ENCODE measurements around the gene FOXF2.

FOXF2 gene

DNA sequence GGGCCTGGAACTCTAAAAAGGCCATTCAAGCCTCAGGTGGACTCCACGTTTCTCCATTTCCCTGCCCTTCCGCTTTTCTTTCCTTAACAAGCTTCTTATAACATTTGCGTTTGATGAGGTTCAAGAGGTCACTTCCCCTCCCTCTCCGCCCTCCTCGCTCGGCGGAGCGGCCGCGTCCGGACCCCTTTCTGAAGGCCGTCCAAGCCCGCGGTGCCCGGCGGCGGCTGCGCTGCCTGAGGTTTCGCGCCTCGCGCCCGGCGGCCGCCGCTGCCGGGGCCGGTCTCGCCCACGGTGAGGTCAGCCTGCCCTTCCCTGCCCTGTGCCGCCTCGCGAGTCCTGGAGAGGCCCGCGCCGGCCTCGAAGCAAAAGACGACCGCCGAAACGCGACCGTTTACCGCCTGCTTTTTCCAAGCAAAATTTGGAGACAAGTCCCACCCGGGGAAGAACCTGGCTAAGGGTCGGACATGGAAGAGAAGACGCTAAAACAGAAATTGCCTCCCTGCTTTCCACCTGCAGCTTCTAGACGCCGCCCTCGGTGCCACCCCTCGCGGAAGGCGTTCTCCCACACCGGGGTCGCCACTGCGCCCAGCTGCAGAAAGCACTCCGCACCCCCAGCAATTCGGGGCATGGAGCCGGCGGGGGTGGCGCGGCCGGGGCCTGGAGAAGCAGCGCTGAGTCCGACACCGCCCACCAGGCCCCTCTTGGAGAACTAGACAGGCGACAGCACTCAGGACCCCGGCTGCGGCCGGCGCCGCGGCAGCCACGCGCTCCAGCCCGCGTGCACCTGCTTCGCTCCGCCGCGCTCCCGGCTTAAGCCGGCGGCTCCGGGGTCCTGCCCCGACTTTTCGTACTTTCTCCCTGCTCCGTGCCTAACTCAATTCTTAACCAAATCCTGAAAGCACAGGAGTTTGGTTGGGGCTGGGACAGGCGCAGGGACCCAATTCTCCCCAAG lies 11.0 kb upstream of the FOXF2 start:
- no peak for DNase-seq (ENCODE audit: low read depth in 3 of 3, low spot score in 1 of 3)

DNA sequence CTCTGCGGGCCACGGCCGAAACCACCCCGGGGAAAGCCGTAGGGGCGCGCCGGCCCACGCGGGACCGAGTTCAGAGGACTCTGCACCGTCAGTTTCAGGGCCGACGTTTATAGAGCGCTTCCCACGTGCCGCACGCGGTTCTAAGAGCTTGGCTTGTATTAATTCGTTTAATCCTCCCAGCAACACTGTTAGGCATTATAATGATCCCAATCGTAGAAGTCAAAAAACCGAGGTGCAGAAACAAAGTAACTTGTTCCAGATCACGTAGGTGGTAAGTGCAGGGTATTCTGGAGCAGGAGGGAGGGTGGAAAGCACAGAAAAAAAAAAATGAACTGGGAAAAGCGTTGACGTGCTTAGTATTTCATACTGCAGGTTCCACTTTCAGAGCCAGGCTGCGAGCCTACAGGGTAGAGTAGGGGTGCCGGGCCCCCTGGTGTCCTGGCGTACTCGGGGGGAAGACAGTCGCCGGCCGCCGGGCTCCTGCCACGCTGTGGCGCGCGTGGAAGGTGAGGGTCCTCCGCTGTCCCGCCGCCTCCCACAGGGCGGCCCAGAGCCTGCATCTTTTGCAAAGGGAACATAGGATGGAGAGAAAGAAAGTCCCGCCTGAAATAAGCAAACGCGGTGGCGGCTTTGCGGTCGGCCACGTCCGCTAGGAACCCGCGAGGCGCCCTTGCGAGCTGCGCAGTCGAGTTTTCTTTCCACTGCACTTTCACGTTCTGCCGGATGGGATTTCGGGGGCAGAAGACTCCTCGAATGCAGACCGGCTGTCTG lies 10.2 kb upstream of the FOXF2 start:
- no peak for DNase-seq (ENCODE audit: low read depth in 3 of 3, low spot score in 1 of 3)

DNA sequence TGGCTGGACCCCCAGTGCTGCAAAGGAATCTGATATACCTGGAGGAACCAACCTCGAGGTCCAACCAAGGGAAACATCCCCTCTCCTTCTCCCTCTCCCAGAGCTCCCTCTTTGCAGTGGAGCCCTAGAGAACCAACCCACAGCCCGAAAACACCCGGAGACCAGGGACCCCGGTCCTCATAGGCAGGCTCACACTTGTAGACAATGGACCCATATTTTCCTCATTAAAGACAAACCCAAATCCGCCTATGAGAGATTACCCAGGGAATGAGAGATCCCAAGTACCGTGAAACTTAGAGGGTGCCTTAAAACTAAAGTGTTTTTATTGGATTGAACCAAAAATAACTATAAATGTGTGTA lies 9.6 kb upstream of the FOXF2 start:
- no peak for DNase-seq (ENCODE audit: low read depth in 3 of 3, low spot score in 1 of 3)

DNA sequence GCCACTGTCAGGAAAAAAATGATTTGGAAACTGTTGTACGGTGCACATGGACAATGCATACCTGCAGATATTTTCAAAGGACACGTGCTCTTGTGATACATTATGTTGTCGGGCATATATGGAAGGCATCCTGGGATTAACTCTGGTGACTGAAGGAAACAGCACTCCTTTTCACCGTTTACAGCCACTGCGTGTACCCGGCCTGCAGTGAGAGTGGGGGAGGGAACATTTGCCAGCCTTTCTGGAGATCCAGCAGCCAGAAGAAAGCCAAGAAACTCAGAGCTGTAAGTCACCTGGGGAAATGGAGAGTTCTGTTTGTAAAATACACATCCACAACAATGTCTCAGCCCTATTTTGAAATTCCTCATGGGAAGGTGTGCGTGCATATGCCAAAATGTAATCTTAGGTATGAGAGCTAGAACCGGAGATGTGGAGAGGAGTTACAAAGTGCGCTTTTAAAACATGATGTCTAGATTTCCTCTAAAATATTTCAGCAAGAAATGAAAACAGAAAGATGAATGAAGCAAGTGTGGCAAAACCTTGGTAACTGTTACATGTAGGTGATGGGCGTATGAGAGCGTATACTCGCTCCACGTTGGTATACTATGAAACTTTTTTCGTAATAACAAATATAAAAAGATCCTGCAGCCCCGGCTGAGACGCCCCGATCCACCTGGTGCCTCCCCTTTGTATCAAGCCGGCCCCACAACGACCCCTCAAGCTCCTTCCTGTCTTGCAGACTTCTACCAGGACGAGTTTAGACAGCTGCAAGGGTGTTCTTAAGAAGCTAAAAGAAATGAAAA lies 8.6 kb upstream of the FOXF2 start:
- no peak for DNase-seq (ENCODE audit: low read depth in 3 of 3, low spot score in 1 of 3)

DNA sequence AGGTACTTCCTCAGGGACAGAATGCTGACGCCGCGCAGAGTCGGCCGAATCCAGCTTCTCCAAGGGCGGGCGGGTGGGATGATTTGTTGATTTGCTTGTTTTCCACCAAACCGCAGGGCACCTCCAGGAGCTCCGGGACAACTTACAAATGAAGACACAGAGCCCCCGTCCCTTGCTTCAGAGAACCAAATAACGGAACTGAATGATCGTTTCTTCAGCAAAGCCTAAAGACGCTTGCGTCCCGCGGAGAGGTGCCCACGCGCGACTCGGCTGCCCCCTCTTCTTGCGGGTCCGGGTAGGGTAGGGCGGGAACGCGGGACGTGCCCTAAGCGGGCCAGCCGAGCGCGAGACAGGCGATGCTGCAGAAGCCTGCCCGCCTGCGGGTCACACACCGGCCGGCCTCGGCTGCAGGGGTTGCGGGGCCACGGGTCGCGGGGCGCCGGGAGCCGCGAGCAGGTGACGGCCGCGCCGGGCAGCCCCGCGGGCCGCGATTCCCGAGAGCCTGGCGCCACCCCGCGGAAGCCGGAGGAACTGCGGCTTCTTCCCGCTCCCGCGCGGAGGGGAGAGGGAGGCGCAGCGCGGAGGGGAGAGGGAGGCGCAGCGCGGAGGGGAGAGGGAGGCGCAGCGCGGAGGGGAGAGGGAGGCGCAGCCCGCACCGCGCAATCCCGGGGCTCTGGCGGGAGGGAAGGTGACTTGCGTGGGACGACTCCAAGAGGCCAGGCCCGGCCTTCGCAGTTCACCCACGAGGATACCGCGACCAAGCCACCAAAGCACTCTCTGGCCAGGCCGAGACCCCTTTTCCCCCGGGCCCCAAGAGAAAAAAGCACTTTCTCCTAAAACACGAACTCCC lies 7.7 kb upstream of the FOXF2 start:
- DNase-seq (ENCODE audit: low read depth in 3 of 3, low spot score in 1 of 3): peak in 1 of 3 donors; percentile 66

DNA sequence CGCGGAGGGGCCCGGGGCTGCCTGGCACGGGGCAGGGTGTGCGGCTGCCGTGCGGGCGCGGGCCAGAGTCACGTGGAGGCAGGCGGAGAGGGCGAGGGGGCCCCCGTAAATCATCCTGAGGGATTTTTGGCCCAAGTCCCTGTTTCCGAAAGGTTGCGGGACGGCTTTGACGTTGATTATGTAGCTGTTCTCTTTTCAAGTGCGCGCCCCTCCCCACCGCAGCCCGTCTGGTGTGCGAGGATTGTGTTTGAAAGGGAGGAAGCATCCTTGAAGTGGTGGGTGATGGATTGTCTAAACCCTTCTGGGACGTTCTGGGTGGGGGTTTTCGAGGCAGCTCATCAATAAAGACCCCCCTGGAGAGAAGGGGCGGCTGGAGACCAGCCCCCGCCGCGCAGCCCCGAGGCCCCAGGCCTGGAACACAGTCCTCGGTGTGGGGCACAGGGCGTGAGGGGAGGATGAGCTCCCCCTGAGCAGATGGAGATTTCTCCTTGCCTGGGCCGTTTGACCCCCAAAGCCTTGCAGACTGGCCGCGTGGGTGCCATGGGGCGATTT lies 7.0 kb upstream of the FOXF2 start:
- DNase-seq (ENCODE audit: low read depth in 3 of 3, low spot score in 1 of 3): no peak

DNA sequence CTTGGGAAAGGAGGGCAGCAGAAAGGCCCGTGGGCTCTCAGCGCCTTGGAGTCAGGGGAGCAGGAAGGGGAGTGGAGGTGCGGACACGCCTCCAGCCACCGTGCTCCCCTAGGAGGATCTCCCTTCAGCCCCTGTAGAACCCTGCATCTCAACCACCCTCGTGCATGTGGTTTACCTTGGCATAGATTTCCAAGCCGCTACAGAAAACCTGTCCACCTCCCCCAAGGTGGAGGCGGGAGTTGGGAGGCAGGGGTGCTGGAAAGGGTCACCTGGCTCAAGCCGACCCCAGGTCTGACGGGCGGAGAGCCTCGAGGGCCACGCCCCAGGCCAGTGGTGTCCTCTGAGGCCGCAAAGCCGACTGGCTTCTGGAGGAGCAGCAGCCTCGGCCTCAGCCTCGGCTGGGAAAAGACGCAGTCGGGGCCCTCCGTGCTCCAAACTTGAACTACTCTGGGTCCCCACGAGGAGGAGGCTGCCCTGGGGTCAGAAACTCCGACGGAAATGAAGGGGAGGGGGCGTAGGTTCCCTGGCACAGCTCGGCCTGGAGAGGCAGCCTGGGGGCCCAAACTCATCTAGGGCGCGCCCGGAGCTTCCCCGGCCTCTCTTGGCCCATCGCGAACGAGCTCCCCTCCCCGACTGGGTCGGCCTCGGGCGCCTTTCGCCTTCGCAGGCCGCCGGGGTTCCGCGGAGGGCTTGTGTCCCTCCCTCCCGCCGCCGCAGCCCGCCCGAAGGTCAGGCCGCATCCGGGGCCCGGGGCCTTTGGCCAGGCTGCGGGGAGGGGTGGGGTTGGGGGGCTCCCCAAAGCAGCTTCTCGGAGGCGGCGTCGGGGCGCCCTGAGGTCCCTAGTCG lies 6.3 kb upstream of the FOXF2 start:
- DNase-seq (ENCODE audit: low read depth in 3 of 3, low spot score in 1 of 3): no peak

DNA sequence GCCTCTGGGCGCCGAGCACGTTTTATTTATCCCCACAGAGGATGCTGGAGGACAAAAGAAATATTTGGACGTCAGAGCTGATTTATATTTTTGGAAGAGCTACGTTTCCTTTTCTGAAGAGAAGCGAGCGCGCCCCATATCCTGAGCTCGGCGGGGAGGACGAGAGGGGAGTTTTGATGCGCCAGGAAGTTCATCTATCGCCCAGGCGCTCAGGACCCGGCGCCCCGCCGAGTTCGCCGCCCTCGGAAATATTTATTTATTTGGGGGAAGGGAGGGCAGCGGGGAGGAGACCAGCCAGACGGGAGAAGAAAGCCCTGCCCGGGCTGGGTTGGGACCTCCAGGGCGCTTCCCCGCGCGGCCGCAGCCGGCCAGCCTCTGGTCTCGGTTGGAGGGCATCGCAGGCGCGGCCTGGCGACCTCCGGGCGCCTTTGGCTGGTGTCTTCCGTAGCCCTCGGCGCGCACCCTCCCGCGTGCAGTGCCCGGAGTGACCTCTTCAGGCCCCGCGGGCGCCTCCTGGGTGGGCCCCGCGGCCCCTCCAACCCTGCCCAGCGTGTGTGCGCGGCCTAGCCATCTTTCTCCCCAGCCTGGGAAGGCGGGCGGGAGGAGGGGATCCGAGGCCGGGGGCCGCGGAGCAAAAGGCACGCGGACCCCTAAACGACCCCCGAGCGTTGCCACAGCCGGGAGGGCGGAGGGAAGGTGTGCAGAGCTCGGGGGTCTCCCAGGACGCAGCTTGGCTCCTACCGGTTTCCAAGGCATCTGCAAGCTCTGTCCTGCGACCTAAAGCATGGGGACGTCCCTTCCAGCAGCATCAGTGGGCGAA lies 5.4 kb upstream of the FOXF2 start:
- DNase-seq (ENCODE audit: low read depth in 3 of 3, low spot score in 1 of 3): no peak

DNA sequence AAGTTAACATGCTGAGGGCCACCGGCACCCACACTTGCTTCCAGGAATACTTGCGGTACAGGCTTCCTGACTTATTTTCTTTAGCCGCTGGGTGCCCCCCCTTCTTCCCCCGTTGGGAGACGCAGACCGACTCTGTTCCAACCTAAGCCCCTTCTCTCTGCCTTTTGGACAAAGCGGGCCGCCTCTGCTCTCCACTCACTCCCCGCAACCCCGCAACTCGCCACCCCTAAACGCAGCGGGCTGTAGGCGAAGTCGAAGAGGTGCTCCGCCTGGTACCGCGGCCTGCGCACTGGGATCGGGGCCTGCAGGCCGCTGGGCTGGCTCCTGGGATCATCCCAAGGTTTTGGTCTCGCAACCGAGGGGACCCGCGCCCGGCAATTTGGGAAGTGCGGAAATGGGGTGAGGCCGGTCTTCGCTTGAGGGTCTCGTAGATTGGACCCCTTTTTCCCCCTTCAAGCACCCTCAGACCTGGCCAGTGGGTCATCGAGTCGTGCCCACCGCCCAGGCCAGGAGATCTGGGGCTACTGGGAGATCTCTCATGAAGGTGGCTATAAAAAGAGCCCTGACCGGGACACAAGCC lies 4.7 kb upstream of the FOXF2 start:
- no peak for DNase-seq (ENCODE audit: low read depth in 3 of 3, low spot score in 1 of 3)

DNA sequence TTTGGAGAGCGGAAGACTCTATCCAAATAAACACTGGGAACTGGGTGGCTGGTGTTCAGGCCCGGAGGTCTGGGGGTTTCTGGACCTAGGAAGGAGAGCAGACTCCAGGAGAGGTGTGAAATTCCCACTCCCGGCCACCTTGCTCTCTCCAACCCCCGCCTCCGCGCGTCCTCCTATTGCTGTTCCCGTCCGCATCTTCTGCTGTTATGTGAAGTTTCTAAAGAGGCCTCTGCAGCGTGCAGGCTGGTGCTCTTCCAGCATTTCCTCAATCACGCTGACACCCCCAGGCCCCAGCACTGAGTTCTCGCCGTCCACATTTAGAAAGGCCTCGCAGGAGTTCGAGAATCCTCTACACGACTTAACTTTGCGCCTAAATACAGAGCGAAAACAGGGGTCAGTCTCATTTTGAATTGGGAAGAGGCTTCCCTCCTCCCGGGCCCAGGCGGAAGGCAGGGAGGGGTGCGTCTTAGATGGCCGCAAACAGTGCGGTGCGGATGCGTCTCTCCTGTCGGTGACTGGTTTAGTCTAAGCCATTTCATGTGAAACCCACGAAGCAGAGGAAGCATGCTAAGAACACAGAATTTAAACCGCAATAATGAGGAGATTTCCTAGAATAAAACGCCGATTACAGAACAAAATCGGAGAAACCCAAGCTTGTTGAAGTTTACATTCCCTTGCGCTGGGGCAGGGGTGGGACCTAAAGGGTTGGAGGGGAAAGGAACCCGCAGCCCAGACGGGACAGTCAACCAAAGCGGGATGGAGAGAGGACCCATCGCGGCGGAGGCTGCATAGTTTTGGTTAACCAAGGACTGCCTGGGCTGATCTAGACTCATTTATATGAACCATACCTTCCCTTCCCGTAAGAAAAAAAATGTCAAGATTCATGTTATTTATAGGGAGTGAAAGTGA lies 4.0 kb upstream of the FOXF2 start:
- no peak for DNase-seq (ENCODE audit: low read depth in 3 of 3, low spot score in 1 of 3)

DNA sequence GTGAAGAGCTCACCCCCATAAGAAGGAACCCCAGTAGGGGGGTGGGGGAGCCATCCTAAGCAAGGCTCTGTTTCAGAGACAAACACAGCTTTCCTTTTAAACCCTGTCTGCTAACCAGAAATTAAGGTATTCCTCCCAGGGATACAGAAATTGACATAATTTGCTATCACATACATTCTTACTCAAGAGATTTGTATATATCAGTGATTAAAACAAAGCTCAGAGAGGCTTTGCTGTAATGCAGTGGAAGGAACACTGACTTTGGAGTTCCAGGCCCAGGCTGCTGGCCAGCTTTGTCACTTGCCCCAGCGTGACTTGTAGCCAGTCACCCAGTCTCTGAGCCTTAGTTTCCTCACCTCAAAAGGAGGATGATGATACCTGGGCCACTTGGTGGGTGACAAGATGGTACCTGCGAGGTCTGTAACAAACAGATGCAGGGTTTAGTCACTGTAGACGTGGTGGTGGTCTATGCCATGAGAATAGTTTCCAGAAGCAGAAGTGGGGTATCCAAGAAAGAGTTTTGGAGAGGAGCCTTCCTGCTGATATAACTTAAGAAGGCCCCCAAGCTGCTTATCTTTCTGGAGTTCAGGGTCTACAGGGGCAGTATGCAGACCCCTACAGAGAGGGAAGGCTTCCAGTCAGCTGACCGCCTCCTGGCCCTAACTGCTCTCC lies 3.2 kb upstream of the FOXF2 start:
- DNase-seq (ENCODE audit: low read depth in 3 of 3, low spot score in 1 of 3): no peak

DNA sequence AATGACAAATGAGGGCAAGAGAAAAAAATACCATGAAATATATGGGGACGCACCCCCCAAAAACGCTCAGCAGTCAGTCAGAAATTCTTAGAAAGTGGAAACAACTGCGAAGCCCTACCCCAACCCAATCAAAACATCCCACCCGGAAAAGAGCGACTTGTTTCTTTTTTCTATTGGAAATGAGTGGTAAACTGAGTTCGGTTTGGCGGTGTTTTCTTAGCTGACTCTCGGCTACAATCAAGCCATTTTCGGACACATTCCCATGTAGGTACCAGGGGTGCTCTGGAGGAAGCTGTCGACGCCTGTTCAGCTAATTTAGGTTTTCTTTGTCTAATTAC lies 1.9 kb upstream of the FOXF2 start:
- no peak for DNase-seq (ENCODE audit: low read depth in 3 of 3, low spot score in 1 of 3)

DNA sequence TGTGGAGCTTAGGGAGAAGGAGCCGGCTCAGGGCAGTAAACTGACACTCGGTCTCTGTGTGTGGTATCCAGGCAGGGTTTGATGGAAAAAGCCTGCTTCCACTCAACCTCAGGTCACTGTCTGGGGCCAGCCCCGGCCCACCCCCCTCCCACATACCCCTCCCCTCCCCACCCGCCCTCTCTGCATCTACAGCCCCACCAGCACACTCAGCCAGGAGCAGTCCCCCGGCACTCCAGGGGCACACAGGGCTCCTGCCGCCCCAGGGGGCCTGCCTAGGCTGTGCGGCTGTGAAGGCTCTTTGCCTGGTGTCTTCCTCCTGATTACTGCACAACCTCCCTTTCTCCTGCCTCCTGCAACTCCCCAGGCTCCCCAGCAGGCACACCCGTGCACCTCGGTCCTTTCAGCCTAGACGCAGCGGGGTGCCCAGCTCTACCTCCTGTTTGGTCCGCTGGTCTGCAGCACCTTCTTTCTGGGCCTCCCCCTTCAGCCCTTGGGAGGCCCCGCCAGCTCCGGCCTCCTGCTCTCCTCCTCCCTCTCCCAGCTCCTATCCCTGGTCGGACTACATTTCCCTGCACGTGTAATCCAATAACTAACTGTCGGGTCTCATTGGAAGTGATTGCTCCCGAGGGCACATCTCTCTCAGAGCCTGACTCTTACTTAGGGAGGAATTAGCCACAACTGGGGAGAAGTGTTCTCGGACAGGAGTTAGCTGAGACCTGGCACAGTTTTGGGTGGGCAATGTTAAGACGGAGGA lies 1.3 kb upstream of the FOXF2 start:
- no peak for DNase-seq (ENCODE audit: low read depth in 3 of 3, low spot score in 1 of 3)

DNA sequence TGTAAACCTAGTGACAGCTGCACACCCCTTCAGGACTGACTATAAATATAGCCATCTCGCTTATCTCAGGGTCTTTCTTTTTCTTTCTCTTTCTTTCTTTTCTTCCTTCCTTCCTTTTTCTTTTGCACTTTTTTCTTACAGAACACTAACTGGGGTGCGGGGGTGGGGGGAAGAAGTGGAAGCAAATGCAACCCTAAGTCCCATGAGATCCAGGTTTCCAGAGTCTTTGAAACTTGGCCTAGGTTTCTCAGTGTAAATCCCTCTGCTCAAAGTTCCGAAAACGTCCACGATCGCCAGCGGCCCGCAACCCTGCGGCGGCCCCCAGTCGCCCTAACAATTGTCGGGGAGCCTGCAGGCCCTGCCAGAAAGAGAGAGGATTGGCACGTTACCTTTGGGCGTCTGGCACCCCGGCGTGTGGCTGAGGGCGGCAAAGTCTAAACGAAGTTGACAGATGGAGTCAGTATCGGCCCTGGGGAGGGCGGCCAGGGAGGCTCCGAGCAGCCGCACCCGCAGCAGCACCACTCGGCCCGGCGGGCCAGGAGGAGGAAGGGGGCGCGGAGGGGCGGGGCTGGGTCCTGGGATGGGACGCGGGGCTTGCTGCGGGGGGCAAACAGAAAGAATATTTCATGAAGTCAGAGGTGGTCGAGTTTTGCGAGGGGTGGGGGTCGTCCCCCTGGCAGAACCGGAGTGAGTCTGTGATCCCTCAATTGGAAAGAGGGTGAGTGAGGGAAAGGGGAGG lies 577 bp upstream of the FOXF2 start:
- no peak for DNase-seq (ENCODE audit: low read depth in 3 of 3, low spot score in 1 of 3)

All from stimulated activated CD4-positive, alpha-beta T cell treated with anti-CD3 and anti-CD28 coated beads, TNF-alpha, amount 100 ng/mL, for 1 hour (primary cell).